AML-193 (cell line): Measurements from ENCODE around the gene TMX3.

Experiments
- DNase-seq, 2 experiments: peaks; one replicate each; lab custom pipeline; 2025; lab: John Stamatoyannopoulos, UW

The TMX3 gene, protein sequence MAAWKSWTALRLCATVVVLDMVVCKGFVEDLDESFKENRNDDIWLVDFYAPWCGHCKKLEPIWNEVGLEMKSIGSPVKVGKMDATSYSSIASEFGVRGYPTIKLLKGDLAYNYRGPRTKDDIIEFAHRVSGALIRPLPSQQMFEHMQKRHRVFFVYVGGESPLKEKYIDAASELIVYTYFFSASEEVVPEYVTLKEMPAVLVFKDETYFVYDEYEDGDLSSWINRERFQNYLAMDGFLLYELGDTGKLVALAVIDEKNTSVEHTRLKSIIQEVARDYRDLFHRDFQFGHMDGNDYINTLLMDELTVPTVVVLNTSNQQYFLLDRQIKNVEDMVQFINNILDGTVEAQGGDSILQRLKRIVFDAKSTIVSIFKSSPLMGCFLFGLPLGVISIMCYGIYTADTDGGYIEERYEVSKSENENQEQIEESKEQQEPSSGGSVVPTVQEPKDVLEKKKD

DNA sequence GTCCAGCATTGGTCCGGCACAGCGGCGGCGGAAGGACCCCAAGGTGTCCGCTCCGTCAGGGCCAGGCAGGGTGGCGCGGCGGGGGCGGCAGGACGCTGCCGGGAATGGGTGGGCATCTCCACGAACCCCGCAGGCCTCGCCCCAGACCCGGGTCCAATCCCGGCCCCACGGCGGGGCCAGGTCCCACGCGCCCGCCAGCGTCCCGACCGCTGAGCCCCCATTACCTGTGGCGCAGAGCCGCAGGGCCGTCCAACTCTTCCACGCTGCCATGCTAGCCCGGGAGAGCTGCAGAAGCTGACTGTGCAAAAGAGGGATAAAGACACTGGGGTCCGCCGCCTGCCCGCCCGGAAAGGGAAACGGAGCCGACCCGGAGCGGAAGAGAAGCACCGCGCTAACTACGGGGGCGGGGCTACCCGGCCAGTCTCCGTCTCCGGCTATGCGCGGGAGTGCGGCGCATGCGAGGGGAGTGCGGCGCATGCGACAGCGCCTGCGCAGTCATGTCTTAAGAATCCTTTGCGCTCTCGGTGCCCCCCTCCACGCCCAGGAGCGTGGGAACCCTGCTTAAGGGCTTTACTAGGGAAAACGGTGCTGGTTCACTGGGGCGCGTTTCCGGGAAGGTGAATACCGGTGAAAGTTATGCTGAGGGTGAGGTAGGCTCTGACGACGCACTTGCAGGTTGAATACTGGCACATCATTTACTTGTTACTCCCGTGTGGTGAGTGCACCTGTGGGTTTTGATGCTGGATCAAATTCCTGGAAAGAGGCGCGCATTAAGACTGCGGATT is at the start of gene TMX3:
TMX3 (minus strand) TSS at position 397 of the 785 bp plus-strand sequence; CDS start at position 270, 127 bp downstream.
- DNase-seq = peak; percentile 84 to 86

DNA sequence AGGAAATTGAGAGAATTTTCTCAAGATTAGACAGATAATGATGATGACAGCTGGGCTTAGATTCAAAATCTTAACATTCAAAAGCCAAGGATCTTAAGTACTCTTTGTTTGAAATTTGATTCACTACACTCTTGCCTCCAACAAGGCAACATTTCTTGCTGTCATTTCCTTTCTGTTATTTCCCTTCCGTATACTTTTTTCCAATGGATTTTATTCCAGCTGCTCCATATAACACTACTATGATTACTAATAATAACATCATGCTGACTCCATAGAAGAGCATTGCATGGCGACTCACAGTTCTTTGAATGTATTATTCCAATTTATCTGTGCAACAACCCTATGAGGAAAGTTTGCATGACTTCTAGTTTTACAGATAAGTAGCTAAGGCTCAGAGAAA is 49.1 kb upstream of the TMX3 start:
- no peak for DNase-seq

DNA sequence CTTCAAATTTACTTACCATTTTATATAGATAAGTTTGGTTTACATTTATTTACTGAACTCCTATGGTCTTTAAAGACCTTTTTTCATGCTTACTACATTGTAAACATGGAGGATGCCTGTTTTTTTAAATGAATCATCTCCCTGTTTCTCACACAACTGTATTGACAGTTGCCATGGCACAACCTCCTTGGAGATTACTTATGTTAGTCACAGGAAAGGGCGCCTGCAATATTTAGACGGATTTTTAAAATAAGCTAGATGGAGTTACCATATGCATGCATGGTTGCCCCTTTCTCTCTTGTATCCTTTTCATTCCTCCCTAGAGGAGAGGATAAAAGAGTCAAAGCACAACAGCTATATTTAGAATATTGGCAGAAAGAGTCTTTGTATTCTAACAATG is 48.2 kb upstream of the TMX3 start:
- no peak for DNase-seq

DNA sequence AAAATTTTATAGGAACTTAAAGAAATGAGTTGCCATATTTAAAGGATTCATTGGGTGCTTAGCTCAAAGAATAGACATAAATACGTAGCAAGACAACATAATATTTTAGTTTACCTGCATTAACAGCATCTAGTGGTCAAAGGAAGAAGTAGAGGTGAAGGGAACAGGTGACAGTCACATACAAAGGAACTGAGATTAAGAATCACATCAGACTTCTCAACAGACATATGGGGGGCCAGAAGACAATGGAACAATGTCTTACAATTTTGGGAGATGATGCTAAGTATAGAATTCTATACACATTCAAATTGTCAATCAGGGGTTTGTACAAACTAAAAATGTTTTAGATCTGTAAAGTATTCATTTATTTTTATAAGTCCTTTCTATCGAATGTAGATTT is 44.4 kb upstream of the TMX3 start:
- no peak for DNase-seq

DNA sequence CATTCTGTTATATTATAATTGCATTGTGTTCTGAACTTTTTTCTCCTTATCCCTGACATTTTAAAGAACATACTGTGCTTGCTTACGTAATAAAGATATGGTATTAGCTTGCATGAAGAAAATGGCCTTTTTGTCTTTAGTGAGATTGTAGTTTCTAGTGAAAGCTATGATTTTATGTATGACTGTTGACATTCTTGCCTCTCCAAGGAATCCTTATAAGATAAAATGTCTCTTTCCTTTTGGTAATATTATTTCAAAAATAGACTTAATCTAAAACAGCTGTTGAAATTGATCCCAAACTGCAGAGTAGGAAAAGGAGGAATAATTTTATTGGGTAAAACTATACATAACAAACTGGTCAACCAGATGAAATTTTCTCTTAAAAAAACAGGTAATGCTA is 42.2 kb upstream of the TMX3 start:
- DNase-seq = no peak

DNA sequence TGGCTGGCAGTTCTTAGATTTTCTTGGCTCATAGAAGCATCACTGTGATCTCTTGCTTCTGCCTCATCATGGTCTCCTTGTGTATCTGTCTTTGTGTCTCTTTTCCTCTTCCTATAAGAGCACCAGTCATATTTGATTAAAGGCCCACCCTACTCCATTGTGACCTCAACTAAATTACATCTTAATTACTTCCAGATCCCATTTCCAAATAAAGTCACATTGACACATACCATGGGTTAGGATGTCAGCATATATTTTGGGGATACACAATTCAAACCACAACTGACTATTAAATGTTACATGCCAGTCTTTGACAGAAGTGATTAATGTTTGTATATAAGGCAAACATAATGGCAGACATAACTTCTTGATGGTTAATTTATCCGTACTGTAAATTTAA is 27.3 kb upstream of the TMX3 start:
- DNase-seq = no peak

DNA sequence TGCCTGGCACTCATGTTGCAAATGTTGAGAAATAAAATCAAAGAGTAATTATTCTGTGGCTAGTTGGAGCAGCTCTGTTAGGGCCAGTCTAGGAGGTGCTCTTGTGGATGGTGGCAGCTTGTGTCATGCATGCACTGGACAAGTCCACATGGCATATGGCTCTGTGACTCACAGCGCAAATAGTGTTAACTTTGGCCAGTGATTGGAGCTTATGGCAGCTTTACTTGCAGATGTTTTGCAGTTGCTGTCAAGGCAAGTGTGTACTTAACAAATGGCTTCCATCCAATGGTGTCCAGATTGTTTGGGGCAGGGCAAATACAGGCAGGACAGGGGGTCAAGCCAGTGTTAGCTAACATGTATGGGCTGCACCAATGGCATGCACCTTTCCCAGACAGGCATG is 26.1 kb upstream of the TMX3 start:
- DNase-seq = no peak

DNA sequence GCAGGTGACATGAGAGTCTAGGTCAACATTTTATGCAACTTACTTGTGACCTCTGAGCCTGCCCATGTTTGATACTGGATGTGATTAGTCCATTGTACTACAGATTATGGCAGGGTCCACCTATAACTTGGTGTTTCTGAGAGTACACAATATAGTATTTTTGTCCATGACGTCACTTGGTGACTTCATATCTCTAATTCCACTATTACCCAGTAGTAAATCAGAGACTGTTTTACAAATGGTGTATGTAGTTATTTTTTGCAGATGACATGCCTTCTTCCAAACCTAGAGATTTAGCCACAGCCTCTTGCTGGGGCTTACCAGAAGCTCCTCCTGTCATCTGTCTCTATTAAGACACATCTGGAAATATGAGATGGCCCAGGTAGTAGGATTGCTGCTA is 24.6 kb upstream of the TMX3 start:
- DNase-seq = no peak

DNA sequence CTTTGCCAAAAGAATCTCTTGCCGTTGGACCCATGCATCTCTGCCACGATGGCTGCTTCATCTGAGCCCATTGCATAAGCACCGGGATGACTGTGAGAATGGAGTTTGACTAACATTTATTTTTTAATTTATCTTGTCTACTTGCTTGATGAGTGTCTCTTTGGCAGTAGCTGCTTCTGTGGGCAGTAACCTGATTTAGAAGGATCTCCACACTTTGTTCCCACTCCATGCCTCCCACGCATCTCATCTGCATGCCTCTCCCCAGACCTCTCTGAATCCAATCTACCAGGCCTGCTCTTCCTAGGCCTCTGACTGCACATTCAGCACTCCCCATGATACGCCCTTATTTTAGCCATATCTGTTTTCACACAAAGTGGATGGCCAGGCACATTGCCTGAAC is 23.7 kb upstream of the TMX3 start:
- DNase-seq = no peak

DNA sequence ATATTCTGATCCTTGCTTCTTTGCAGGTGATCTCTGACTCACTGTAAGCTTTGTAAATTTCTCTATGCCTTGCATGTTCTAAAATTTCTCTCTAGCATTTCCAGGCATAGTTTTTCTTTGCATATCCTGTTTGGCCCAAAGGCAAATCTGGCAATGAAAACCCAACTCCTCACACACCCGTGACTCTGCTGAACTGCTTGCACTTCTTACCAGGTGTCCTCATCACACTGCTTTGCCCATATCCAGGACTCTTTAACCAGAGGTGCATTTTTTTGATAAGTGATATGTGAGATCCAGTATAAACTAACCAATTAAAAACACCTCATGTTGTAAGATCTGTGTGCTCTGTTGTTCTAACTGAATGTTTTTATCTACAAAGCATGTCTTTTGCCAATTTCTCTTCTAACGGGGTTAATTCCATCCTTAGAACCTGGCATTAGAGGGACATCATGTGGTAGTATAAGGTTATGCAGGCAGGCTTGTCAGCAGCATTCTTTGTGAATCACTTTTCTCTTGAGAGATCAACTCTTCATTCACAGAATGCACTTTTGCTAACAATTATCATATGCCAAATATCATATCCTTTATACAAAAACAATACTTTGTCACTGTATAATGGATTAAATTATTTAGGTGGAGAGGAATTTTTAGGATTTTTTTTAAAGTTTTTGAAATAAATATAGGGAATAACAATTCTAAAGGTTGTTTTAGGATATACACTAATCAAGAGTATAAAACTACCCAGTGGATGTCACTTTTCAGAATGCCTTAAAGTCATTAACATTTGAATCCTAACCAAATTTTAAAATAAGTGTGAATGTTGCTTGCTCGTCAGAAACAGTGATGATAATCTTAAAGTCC is 20.8 kb upstream of the TMX3 start:
- DNase-seq = peak; percentile 62 to 68

DNA sequence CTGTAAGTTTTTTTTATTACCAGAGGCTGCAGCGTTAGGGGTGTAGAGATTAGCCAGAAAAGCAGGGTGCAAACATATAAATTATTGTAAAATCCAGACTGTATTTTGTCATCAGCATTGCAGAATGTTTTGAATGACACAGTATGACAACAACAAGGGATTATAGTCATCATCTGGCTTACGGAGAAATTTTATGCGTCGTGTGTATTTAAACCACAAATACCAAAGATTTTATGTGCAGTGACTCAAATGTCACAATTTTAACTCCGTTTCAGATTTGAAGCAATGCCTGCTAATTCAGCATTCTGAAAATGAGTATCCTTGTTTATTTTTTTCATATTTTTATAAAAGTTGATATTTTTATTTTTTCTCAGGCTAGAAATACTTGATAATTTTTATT is 19.4 kb upstream of the TMX3 start:
- no peak for DNase-seq

DNA sequence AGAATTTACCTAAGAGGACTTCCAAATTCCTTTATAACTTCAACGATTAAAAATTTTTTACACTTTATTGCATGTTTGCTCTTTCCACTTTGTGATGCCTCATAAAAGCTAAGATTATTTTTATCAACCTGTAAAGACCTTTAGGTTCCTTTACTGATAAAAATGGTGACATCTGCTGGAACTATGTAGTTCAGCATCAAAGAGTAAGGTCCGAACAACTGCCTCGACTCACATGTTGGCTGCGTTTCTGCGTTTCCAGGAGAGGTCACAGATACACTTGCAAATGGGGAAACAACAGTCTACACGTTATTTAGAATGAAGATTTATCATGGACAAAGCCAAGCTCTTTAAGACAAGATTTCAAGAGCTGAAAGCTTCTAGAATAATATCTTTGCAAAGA is 18.8 kb upstream of the TMX3 start:
- DNase-seq = no peak

DNA sequence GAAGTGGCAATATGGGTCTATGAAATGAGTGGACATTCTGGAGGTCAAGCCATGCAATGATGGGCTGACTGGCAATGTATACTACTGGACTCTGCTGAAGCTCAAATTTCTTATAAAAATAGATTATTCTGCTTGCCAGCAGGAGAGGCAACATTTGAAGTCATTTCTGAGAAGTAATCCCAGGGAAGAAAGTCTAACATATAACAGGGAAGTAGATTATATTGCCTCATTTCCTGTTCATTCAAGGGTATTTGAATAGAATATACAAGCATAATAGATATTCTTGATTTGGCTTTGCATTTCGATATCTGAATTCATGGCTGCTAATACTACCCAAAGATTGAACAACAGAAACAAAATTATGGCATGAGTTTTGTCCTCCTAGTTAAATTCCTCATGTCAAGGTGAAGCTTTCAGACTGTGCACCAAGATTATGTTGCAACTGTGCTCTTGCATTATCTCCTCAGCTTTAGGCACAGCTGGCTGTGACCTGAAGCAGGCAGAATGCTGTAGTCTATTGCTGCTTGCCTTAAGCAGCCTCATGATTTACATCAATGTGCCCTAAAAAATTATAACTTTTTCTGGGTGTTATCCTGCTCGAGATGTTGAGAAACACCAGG is 13.3 kb upstream of the TMX3 start:
- DNase-seq = peak; percentile 74 to 78

DNA sequence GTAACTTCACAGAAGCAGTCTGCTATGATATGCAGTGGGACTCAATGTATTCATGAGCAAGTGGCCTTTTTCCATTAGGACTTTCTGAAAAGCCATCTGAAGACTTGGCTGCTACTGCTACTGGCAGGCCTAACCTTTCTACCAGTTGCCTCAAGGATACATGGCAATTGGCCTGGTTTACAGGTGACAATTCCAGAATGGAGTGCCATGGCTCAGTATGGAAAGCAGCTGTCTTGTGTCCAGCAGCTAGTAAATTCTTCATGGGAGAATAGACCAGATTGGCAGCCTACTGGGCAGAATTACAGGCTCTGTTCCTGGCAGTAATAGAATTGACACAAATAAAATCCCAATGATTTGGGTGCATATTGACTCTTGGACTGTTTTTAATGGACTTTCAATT is 12.6 kb upstream of the TMX3 start:
- no peak for DNase-seq

DNA sequence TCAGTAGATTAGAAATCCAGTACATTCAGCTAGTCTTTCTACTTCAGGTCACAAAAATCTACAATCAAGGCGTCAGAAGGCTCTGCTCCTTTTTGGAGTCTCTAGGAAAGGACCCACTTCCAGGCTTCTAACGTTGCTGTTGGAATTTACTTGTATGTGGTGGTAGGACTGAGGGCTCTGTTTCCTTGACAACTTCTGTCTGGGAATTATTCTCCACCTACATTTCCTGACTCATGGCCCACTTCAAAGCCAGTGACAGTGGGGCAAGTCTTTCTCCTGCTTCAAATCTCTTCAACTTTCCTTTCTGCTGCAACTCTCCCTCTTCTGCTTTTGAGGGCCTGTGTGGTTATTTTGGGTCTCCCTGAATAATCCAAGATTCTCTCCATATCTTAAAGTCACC is 10.4 kb upstream of the TMX3 start:
- no peak for DNase-seq

DNA sequence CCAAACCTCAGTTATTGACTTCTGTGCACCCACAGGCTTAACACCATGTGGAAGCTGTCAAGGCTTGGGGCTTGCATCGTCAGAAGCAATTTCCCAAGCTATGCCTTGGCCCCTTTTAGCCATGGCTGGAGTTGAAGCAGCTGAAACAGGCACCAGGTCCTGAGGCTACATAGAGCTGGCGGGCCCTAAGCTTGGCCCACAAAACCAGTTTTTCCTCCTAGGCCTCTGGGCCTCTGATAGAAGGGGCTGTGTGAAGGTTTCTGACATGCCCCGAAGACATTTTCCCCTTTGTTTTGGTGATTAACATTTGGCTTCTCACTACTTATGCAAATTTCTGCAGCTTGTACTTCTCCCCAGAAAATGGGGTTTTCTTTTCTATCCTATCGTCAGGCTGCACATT is 9.1 kb upstream of the TMX3 start:
- no peak for DNase-seq

DNA sequence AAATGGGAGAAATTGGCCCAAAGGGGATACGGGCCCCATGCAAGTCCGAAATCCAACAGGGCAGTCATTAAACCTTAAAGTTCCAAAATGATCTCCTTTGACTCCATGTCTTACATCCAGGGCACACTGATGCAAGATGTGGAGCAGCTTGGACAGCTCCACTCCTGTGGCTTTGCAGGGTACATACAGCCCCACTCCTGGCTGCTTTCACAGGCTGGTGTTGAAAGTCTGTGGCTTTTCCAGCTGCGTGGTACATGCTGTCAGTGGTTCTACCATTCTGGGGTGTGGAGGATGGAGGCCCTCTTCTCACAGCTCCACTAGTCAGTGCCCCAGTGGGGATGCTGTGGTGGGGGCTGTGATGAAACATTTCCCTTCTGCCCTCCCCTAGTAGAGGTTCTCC is 8.6 kb upstream of the TMX3 start:
- DNase-seq = no peak

DNA sequence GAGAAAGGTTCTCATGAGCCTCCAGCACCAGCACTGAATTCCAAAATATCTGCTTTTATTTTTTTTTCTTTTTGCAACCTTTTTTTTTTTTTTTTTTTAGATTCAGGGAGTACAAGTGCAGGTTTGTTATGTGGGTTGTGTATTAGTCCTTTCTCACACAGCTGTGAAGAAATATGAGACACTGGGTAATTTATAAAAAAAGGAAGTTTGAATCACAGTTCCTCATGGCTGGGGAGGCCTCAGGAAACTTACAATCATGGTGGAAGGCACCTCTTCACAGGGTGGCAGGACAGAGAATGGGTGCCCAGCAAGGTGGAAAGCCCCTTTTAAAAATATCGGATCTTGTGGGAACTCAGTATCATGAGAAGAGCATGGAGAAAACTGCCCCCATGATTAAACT is 7.9 kb upstream of the TMX3 start:
- peak; percentile 23 to 27 for DNase-seq

DNA sequence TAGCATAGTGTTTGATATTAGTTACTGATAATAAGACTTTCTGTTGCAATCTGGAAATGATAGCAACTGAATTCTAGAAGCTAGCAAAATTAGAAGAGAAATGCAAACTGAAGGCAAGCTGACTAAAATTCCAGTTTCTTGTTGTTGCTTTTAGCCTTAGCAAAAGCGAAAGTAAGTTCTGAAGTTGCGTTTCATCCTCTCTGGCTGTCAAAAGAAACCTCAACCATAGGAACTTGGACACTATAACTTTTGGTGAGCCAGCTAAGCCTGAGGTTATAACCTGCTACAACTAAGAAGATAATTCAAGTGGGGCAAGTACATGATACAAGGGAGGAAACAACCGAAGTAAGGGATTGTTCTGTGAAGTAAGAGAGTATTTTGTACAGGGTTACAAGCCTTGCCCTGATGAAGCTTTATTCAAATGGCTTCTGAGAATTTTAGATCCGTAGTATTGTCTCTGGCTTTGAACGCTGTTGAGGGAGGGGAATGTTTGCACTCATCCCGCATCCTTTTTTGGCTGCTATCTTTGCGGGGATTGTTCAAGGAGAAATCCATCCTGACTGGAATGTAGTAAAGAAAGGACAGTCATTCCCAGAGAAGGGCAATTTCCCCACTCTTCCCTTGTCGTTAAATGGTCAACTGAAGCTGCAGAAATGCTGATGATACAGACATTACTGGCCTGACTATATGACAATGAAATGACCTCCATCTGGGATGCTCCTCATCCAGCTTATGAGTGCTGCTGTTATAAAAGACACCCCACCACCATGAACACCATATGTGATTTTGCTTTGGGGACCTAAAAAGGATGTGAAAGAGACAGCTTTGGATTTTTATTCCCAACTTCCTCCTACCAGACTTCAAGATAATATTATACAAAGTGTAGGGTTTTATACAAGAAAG is 7.0 kb upstream of the TMX3 start:
- DNase-seq = peak in 1 of 2 experiments; percentile 16

DNA sequence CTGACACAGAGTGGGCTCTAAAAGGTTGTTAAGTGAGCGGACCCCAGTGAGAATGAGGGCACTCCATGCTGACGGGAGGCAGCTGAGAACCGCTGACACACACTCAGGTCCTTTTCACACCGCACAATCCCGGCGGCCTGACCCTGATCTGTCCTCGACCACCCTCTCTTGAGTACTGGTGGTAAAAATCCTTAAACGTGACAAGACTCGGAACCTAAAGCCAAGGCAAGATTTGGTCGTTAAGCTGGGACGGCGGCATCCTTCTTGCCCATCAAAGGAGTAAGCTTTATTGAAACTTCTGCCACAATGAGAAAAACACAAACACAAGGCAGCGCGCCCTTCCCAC is 569 bp downstream of the TMX3 start:
- no peak for DNase-seq

DNA sequence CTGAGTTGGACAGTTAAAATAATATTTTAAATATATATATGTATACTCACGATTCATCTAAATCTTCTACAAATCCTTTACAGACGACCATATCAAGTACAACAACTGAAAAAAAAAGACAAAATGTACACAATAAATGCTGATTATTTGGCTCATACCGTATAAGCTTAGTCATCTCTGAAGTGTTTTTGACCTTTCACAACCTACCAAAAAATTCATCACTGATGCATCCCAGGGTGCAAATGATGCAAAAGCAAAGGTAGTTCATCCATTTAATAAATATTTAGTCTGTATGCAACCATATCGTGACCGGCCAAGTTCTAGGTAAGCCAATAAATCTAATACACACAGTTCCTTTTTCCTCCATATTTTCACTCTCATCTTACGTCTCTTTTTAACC is 1.1 kb downstream of the TMX3 start:
- no peak for DNase-seq
